Measurements from ENCODE around the gene SFTPD.
"Not testable (repeated sequence)": the region's sequence is repeated elsewhere in the genome, so short reads cannot be mapped to it uniquely, and the experiment has no call there.

SFTPD gene

DNA sequence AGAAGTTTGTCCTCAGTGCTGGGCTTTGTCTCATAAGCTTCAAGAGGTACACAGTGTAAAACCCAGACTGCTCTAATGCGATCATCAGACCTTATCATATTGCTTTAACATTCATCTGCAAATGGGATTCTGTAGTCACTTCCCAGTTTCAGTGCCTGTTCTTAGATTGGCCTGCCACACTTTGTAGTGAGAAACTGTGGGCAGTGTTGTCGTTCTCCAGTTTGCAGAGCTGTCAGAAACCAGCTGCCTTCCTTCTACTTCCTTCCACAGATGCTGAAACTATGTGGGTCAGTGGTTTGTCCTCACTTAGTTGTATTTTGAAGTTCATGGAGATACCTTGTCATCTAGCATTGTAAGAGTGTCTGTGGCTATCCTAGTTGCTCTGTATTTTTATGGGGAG is 59.9 kb downstream of the SFTPD start:
- H3K36me3 ChIP-seq (ENCODE audit: insufficient read depth, low read length); H3K4me1 ChIP-seq (ENCODE audit: insufficient read depth, low read length); H3K4me3 ChIP-seq (ENCODE audit: low read depth in 1 of 2, low read length in 2 of 2); H3K9ac ChIP-seq (ENCODE audit: low read length); H3K9me3 ChIP-seq (ENCODE audit: low read length); H3K27ac ChIP-seq (ENCODE audit: low read depth, low read length); H3K27me3 ChIP-seq (ENCODE audit: control insufficient read depth in 1 of 2, insufficient read depth in 2 of 2, low read length in 2 of 2): not testable (repeated sequence)
